ENCODE measurements around the gene PSMB10.
A peak's percentile ranks its signal among the peaks of the same experiment; 100 is the strongest.
"Not testable (repeated sequence)": the region's sequence is repeated elsewhere in the genome, so short reads cannot be mapped to it uniquely, and the experiment has no call there.

Gene PSMB10

GRCh38 chr16:67941469-67942199 is 5.0 kb upstream of the PSMB10 start:
- DNase-seq, result no peak

DNA sequence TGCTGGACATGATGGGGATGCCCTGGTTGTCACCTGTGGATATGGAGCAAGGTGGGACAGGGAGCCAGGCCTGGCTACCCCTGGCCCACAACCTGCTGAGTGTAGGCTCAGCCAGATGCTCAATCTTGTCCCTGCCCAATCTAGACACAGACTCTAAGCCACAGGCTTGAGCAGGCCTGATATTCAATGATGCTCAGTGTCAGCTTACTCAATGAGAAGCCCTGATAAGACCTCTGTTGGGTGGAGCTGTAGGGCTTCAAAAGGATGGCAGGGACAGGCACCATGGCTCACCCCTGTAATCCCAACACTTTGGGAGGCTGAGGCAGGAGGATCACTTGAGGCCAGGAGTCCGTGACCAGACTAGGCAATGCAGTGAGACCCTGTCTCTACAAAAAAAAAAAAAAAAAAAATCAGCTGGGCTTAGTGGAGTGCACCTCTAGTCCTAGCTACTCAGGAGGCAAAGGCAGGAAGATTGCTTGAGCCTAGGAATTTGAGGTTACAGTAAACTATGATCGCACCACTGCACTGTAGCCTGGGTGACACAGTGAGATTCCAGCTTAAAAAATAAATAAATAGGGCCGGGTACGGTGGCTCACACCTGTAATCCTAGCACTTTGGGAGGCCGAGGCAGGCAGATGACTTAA is 3.9 kb upstream of the PSMB10 start:
- no peak for DNase-seq

DNA sequence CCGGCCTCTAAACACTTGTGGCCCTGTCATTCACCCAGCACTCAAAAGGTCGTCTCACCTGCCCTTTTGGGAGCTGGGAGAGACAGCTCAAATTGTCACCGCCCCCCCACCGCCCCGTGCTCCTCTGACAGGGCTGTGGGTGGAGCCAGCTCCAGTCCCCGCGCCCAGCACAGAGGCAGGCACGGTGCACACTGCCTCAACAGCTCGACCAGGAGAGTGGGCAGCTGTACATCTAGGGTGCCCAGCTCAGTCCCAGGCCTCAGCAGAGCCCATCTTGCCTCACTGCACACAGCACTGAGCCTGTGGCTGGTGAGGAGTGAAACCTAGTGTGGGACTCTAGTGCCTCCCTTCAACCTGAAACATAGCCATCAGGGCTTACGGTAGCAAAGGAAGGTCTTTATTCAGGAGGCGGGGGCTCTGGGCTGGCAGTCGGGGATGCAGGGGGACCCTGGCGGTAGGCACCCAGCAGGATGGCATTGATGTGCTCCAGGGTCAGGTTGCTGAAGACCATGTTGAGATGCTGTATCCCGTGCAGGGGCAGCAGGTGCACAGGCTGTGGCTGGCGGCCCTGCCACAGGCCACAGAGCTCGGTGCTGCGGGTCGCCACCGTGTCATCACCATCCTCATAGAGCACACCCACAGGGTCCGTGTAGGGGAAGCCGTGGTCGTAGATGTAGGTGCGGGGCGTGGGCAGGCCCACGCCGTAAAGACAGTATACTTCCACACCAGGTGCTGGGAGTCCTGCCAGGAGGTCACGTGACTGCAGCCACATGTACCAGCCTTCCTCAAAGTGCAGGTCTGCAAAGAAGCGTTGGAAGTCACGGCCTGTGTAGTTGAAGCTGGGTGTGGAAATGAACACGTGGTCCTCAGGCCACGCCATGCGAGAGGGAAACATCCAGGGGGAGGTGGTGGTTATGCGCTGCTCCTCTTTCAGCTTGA is 3.1 kb upstream of the PSMB10 start:
- no peak for DNase-seq

DNA sequence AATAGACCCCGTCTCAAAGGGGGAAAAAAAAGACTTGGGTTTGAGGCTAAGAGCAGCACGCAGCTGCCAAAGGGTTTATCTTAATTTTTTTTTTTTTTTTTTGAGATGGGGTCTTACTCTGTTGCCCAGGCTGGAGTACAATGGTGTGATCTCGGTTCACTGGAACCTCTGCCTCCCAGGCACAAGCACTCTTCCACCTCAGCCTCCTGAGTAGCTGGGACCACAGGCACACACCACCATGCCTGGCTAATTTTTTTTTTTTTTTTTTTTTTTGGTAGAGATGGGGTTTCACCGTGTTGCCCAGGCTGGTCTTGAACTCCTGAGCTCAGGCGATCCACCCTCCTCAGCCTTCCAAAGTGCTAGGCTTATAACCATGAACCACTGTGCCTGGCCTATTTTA is 1.1 kb upstream of the PSMB10 start:
- not testable (repeated sequence) for DNase-seq

- no peak for DNase-seq
Measured at GRCh38 chr16:67936880-67937605, 393 bp upstream of the PSMB10 start.

- peak; percentile 86 for DNase-seq
Measured at GRCh38 chr16:67935402-67936123, 1.1 kb downstream of the PSMB10 start.

DNA sequence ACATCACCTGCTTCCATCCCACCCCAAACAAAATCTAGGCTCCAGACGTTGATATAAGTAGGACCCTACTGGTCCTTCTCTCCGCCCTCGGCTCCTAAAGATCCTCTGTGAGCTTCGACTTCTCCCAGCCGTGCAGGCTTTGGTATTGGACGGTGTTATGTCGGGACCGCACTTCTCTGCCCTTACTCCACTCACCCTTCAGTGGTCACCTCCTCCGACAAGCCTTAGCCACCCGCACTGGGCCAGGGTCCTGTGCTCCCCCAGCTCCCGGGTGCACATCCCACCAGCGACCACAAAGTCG is 1.6 kb downstream of the PSMB10 start:
- DNase-seq, result no peak

- no peak for DNase-seq
Measured at GRCh38 chr16:67934306-67935100, 2.1 kb downstream of the PSMB10 start.

DNA sequence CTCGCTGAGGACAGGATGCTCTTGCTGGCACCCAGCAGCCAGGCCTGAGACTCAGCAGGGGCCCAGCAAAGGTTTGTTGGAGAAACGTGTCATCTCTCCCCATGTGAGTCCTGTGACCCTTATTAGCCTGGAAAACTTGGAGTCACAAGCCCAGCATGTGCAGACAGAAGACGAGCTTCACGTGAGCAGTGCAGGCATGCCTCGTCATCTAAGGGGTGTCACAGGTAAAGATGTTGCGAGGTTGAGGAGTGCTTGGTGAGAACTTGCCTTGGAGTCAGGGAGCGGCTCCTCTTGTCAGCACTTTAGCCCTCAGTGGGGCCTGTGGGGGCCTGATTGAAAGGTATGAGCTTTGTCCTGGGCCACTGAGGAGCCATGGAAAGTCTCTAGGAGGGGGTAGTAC is 2.8 kb downstream of the PSMB10 start:
- DNase-seq, result no peak

- no peak for DNase-seq
Measured at GRCh38 chr16:67932462-67932840, 4.2 kb downstream of the PSMB10 start.

DNA sequence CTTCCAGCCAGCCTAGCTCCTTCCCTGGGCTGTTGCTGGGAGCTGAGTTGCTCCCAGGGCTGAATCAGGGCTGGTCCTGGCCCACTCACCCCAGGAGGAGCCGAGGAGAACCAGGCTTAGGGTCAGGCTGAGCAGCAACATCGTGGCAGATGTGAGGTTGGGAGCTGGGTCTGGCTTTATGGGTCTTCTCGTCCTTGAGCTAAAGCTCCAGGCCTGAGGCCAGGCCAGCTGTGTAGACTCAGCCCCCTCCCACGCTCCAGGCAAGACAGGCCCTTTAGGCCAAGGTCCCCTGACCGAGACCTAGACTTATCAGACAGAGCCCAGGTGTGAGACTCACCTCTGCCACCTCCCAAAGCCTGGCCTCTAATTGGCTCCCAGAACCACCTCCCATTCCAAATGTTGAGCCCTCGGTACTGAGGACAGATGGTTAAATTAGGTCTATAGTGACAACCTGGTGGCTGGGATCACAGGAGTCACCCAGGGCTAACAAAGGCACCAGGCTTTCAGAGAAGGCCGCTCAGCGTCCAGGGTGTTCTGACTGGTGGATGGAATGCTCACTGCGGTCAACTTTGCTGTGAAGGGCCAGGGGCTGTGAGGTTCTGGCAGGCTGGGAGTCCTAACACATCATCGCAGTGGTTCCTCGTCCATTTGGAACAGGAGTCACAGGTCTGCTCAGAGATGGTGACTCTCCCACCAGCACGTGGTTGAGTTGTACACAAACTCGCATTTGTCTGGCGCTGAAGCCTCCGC is 4.8 kb downstream of the PSMB10 start, which contains the start of gene CTRL:
Gene CTRL, minus strand, starts transcription at position 151 of the 750 bp plus-strand sequence. Its CDS starts 10 bp downstream, at position 141.
- DNase-seq, result no peak

DNA sequence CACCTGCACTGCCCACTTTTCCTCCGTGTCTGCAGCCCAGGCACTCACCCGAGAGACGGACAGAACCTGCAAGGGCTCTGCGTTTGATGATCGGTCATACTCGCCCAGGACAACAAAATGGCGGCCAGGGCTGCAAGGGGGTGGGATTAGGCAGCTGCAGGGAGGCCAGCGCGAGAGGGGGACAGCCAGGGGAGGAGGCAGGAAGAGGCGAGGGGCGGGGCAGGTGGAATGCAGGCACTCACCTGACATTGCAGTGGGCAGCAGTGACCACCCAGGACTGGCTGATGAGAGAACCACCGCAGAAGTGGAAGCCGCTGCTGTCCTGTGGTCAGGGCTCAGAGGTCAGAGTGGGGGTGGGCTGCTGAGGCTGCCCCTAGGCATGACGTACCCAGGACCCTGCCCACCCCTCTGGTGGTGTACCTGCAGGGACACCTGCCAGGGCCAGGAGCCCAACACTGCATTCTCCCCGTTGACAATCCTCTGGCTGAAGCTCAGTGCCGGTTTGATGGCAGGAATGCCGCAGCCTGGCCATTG is 5.9 kb downstream of the PSMB10 start:
- DNase-seq, result no peak

DNA sequence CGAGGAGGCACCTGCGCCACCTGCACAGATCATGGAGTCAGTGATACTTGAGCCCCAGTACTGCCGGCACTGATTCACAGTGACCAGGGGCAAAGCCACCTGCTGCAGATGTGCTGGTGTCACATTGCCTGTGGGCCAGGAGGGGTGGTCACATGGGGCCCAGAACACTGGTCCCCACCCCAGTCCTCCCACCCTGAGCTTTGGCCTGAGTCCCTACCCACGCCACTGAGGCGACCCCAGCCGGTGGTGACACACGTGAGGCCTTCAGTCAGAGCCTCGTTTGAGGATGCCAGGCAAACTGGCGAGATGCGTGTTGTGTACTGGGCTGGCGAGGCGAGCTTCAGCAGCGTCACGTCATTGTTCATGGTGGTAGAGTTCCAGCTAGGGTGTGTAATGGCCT is 6.5 kb downstream of the PSMB10 start:
- DNase-seq, result no peak

- DNase-seq, result peak; percentile 50
Measured at GRCh38 chr16:67928561-67929364, 7.9 kb downstream of the PSMB10 start.

GRCh38 chr16:67928147-67928546 is 8.5 kb downstream of the PSMB10 start:
- no peak for DNase-seq

DNA sequence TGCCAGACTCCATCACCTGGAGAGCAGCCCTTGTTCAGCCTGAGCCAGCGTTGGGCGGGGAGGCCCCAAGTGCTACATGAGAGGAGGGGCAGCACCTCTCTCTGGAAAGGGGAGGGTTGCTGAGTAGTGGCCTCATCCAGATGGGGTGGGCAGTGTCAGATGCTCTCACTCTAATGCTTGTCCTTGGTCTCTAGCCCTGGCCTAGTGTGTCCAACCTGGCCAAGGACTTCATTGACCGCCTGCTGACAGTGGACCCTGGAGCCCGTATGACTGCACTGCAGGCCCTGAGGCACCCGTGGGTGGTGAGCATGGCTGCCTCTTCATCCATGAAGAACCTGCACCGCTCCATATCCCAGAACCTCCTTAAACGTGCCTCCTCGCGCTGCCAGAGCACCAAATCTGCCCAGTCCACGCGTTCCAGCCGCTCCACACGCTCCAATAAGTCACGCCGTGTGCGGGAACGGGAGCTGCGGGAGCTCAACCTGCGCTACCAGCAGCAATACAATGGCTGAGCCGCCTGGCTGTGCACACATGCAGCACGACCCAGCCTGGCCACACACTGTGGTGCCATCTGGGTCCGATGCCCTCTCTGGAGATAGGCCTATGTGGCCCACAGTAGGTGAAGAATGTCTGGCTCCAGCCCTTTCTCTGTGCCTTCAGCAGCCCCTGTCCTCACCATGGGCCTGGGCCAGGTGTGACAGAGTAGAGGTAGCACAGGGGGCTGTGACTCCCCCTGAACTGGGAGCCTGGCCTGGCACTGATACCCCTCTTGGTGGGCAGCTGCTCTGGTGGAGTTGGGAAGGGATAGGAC is 9.3 kb downstream of the PSMB10 start:
- no peak for DNase-seq

GRCh38 chr16:67926181-67926750 is 10.4 kb downstream of the PSMB10 start:
- DNase-seq, result no peak

All from HCEC 1CT (cell line).